HG02623 (cell line): ENCODE results near the gene HYDIN.
"Not testable (repeated sequence)": the region's sequence is repeated elsewhere in the genome, so short reads cannot be mapped to it uniquely, and the experiment has no call there.

ENCODE experiments used
- ATAC-seq: cut with Tn5 transposase; IDR thresholded peaks from one replicate; pipeline ENCODE4 v1.9.1; 2021; ENCODE audit warnings: moderate library complexity; ENCODE audit not compliant: unreplicated experiment

HYDIN gene

GRCh38 chr16:71143246-71143645, 87.3 kb downstream of the HYDIN start:
- ATAC-seq, result not testable (repeated sequence)

- ATAC-seq, result not testable (repeated sequence)
Measured at GRCh38 chr16:71110565-71110964, 120.0 kb downstream of the HYDIN start.

GRCh38 chr16:71109656-71110208, 120.8 kb downstream of the HYDIN start:
- ATAC-seq, result not testable (repeated sequence)

- not testable (repeated sequence) for ATAC-seq
Measured at GRCh38 chr16:71105881-71106280, 124.6 kb downstream of the HYDIN start.

GRCh38 chr16:71083573-71083972, 146.9 kb downstream of the HYDIN start:
- not testable (repeated sequence) for ATAC-seq

GRCh38 chr16:71080777-71081176, 149.7 kb downstream of the HYDIN start:
- ATAC-seq, result not testable (repeated sequence)

- not testable (repeated sequence) for ATAC-seq
Measured at GRCh38 chr16:71080262-71080661, 150.3 kb downstream of the HYDIN start.

GRCh38 chr16:71070651-71071050, 159.9 kb downstream of the HYDIN start:
- ATAC-seq, result not testable (repeated sequence)

GRCh38 chr16:71069842-71070241, 160.7 kb downstream of the HYDIN start:
- ATAC-seq, result not testable (repeated sequence)

- not testable (repeated sequence) for ATAC-seq
Measured at GRCh38 chr16:71053897-71054609, 176.5 kb downstream of the HYDIN start.

- ATAC-seq, result not testable (repeated sequence)
Measured at GRCh38 chr16:71050307-71050706, 180.2 kb downstream of the HYDIN start.

GRCh38 chr16:71039368-71040111, 191.0 kb downstream of the HYDIN start:
- ATAC-seq, result not testable (repeated sequence)

GRCh38 chr16:71038421-71038820, 192.1 kb downstream of the HYDIN start:
- not testable (repeated sequence) for ATAC-seq

- ATAC-seq, result not testable (repeated sequence)
Measured at GRCh38 chr16:71037987-71038386, 192.5 kb downstream of the HYDIN start.

GRCh38 chr16:71028032-71028727, 202.3 kb downstream of the HYDIN start:
- ATAC-seq, result not testable (repeated sequence)

GRCh38 chr16:71027511-71027910, 203.0 kb downstream of the HYDIN start:
- not testable (repeated sequence) for ATAC-seq

GRCh38 chr16:71023851-71024439, 206.6 kb downstream of the HYDIN start:
- ATAC-seq, result not testable (repeated sequence)

GRCh38 chr16:71021961-71022537, 208.5 kb downstream of the HYDIN start:
- ATAC-seq, result not testable (repeated sequence)

- ATAC-seq, result not testable (repeated sequence)
Measured at GRCh38 chr16:71019067-71019682, 211.3 kb downstream of the HYDIN start.

GRCh38 chr16:71015419-71015818, 215.1 kb downstream of the HYDIN start:
- not testable (repeated sequence) for ATAC-seq
